HEK293T (cell line): ENCODE data around the gene GADD45GIP1.

Experiments
- ARNT ChIP-seq: fragments of 450-650 bp; IDR thresholded peaks from 2 replicates; pipeline ENCODE4 v1.6.1; 2017; ENCODE audit warnings: mild to moderate bottlenecking
- BHLHE40 ChIP-seq: fragments of 450-650 bp; IDR thresholded peaks from 2 replicates; pipeline ENCODE4 v1.6.1; 2016; ENCODE audit warnings: mild to moderate bottlenecking, moderate library complexity, borderline replicate concordance
- ELF4 ChIP-seq: fragments of 450-650 bp; IDR thresholded peaks from 2 replicates; pipeline ENCODE4 v1.6.1; 2017; ENCODE audit warnings: antibody characterized with exemption
- FOXA1 ChIP-seq: fragments of 450-650 bp; IDR thresholded peaks from 2 replicates; pipeline ENCODE4 v1.6.1; 2016; ENCODE audit warnings: mild to moderate bottlenecking
- FOXK2 ChIP-seq: fragments of 450-650 bp; IDR thresholded peaks from 2 replicates; pipeline ENCODE4 v1.6.1; 2016; ENCODE audit warnings: mild to moderate bottlenecking
- HDGF ChIP-seq: fragments of 450-650 bp; IDR thresholded peaks from 2 replicates; pipeline ENCODE4 v1.6.1; 2017; ENCODE audit warnings: antibody characterized with exemption, borderline replicate concordance
- L3MBTL2 ChIP-seq: fragments of 450-650 bp; conservative IDR thresholded peaks from 2 replicates; pipeline ENCODE4 v1.6.1; 2016; ENCODE audit warnings: mild to moderate bottlenecking
- SP1 ChIP-seq: fragments of 450-650 bp; IDR thresholded peaks from 2 replicates; pipeline ENCODE4 v1.6.1; 2017
- TARDBP ChIP-seq: fragments of 450-650 bp; IDR thresholded peaks from 2 replicates; pipeline ENCODE4 v1.6.1; 2016
- TF ChIP-seq, protein P1 (sequence below): fragments of 450-650 bp; IDR thresholded peaks from 2 replicates; pipeline ENCODE4 v1.6.1; 2016

- TF ChIP-seq ELF4: no peak
- TF ChIP-seq ARNT: no peak
- no peak for TF ChIP-seq BHLHE40
- TF ChIP-seq SP1: no peak
- TF ChIP-seq, protein P1, sequence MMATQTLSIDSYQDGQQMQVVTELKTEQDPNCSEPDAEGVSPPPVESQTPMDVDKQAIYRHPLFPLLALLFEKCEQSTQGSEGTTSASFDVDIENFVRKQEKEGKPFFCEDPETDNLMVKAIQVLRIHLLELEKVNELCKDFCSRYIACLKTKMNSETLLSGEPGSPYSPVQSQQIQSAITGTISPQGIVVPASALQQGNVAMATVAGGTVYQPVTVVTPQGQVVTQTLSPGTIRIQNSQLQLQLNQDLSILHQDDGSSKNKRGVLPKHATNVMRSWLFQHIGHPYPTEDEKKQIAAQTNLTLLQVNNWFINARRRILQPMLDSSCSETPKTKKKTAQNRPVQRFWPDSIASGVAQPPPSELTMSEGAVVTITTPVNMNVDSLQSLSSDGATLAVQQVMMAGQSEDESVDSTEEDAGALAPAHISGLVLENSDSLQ: no peak
- no peak for TF ChIP-seq FOXA1
- no peak; the same call in 1 of the 2 replicates for TF ChIP-seq L3MBTL2
- no peak for TF ChIP-seq HDGF
- no peak for TF ChIP-seq TARDBP
- no peak for TF ChIP-seq FOXK2
Measured at GRCh38 chr19:12946092-12946721, 10.8 kb downstream of the GADD45GIP1 start.
